Peyer's patch (tissue), 4 donors: Measurements from ENCODE around the gene HADHB. TPM values are rescaled to one million over a fixed set of nuclear protein-coding genes. Genes with fewer than 3 reads are reported as not detected.
"Not testable (repeated sequence)": the region's sequence is repeated elsewhere in the genome, so short reads cannot be mapped to it uniquely, and the experiment has no call there.

Experiments used
- DNase-seq, 3 donors: peaks; one replicate each; pipeline ENCODE4 v3.0.0-alpha.2; 2017 to 2019
- H3K27ac ChIP-seq, 4 donors: fragments of 200-600 bp; sonication (generic); one replicate each; pipeline ENCODE4 v1.5.1; 2016 to 2019
- H3K27me3 ChIP-seq, 2 donors: fragments of 200-600 bp; sonication (generic); one replicate each; pipeline ENCODE4 v1.5.1; 2019
- H3K36me3 ChIP-seq, 3 donors: fragments of 200-600 bp; sonication (generic); one replicate each; pipeline ENCODE4 v1.5.1; 2016 to 2019
- H3K4me1 ChIP-seq, 4 donors: fragments of 200-600 bp; sonication (generic); one replicate each; pipeline ENCODE4 v1.5.1; 2016 to 2019
- H3K4me3 ChIP-seq, 4 donors: fragments of 200-600 bp; sonication (generic); 1 replicate in 3 of 4; 2 replicates in 1 of 4; pipeline ENCODE4 v1.5.1; 2016 to 2019; ENCODE audit warnings: mild to moderate bottlenecking in 1 of 4
- H3K9me3 ChIP-seq, 4 donors: fragments of 200-600 bp; sonication (generic); one replicate each; pipeline ENCODE4 v1.5.1; 2016 to 2019; ENCODE audit warnings: mild to moderate bottlenecking in 1 of 4
- POLR2A ChIP-seq, 2 donors: fragments of 450-650 bp; IDR thresholded peaks; one replicate each; pipeline ENCODE4 v1.5.1; 2017; ENCODE audit warnings: antibody characterized with exemption in 2 of 2, mild to moderate bottlenecking in 2 of 2, moderate library complexity in 2 of 2
- total RNA-seq, 4 donors: library from RNA; depleted of rRNA; stranded (reverse); fragments of >200 nt; gene quantifications; one replicate each; pipeline ENCODE4 v1.1.0, GENCODE V29; 2016
- TF ChIP-seq, protein P1 (sequence below), 6 experiments: fragments of 450-650 bp in 4 of 6; fragments of 200-600 bp in 2 of 6; sonication (generic) in 1 of 6; IDR thresholded peaks; one replicate each; pipeline ENCODE4 v1.5.1; 2017 to 2019; ENCODE audit warnings: antibody characterized with exemption in 6 of 6, mild to moderate bottlenecking in 3 of 6, moderate library complexity in 1 of 6

Gene HADHB
- total RNA-seq, 4 donors from 2014 or later, result 120 to 413 (median 251) TPM

DNA sequence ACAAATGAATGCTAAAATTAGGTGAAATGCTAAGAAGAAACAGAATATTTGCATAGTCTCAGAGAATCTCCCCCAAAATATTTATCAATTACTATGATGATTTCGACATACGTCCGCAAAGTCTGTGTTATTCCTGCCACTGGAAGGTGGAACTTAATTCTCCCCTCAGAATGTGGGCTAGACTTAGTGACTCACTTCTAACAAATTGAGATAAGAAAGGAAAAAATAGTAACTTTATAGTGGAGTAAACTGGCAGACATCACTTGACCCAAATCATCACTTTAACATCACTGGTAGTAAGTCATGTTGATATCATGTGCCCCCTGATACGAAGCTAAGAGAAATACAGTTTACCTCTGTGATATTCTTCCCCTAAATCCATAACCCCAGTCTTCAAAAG is 23.5 kb downstream of the HADHB start:
- H3K4me1 ChIP-seq, result peaks cover 0 to under 1% (median 0%) of the 10 kb centered on the region in 4 donors
- peaks cover 0 to 18% (median 0%) of the 10 kb centered on the region in 3 donors for H3K36me3 ChIP-seq
- TF ChIP-seq, protein P1, sequence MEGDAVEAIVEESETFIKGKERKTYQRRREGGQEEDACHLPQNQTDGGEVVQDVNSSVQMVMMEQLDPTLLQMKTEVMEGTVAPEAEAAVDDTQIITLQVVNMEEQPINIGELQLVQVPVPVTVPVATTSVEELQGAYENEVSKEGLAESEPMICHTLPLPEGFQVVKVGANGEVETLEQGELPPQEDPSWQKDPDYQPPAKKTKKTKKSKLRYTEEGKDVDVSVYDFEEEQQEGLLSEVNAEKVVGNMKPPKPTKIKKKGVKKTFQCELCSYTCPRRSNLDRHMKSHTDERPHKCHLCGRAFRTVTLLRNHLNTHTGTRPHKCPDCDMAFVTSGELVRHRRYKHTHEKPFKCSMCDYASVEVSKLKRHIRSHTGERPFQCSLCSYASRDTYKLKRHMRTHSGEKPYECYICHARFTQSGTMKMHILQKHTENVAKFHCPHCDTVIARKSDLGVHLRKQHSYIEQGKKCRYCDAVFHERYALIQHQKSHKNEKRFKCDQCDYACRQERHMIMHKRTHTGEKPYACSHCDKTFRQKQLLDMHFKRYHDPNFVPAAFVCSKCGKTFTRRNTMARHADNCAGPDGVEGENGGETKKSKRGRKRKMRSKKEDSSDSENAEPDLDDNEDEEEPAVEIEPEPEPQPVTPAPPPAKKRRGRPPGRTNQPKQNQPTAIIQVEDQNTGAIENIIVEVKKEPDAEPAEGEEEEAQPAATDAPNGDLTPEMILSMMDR (IDR thresholded peaks at IDR 0.05), result no peak
- no peak for TF ChIP-seq POLR2A (IDR thresholded peaks at IDR 0.05)
- no peaks in the 10 kb centered on the region for H3K27me3 ChIP-seq
- H3K4me3 ChIP-seq, result no peak overlapping the region
- H3K27ac ChIP-seq, result no peak overlapping the region
- no peak for DNase-seq
- no peaks in the 10 kb centered on the region for H3K9me3 ChIP-seq

- not testable (repeated sequence) for H3K27ac ChIP-seq, H3K9me3 ChIP-seq, DNase-seq, H3K4me3 ChIP-seq, H3K4me1 ChIP-seq, H3K27me3 ChIP-seq
- H3K36me3 ChIP-seq, result peaks cover 0 to 11% (median 0%) of the 10 kb centered on the region in 3 donors
Observed at GRCh38 chr2:26268670-26269385, 24.1 kb downstream of the HADHB start.

DNA sequence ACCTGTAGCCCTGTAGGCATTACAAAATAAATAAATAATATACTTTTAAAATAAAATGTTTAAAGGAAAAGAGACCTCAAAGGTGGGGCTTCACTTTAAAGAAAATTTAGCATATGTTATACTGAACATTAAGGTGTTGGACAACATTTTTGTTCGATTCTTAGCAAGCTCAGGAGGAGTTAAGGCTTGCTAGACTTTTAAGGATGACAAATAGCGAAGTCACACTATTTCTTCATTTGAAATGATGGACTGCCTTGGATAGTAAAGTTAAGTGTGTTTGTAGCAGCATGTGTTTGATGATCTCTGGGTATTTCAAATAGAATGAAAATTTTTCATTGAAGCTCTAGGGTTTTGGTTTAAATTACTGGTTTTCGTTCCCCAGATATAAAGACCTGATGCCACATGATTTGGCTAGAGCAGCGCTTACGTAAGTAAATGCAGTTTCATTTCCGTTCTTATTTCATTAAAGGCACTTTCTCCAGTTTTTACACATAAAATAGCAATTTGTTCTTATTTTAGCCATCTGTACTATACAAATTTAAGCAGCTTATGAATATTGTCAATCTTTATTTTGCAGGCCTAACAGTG is 24.9 kb downstream of the HADHB start:
- peaks cover 0 to 6% (median 0%) of the 10 kb centered on the region in 3 donors for H3K36me3 ChIP-seq
- no peaks in the 10 kb centered on the region for H3K27me3 ChIP-seq
- no peaks in the 10 kb centered on the region for H3K9me3 ChIP-seq
- no peak overlapping the region for H3K4me3 ChIP-seq
- peaks cover 0 to 15% (median 0%) of the 10 kb centered on the region in 4 donors for H3K4me1 ChIP-seq
- no peak for DNase-seq
- H3K27ac ChIP-seq, result no peak overlapping the region
- TF ChIP-seq, protein P1 (IDR thresholded peaks at IDR 0.05), result no peak
- TF ChIP-seq POLR2A (IDR thresholded peaks at IDR 0.05), result no peak

GRCh38 chr2:26270373-26270772 is 25.6 kb downstream of the HADHB start:
- Histone ChIP-seq H3K27me3 (no peaks in the 10 kb centered on the region), H3K9me3 (no peaks in the 10 kb centered on the region), H3K4me1 (peaks cover 0 to 16% (median 3%) of the 10 kb centered on the region in 4 donors), H3K27ac (no peak overlapping the region), H3K36me3 (peaks cover 0 to 6% (median 0%) of the 10 kb centered on the region in 3 donors), H3K4me3 (no peak overlapping the region)
- TF ChIP-seq, protein P1 (IDR thresholded peaks at IDR 0.05), result no peak
- no peak for TF ChIP-seq POLR2A (IDR thresholded peaks at IDR 0.05)
- DNase-seq, result no peak

DNA sequence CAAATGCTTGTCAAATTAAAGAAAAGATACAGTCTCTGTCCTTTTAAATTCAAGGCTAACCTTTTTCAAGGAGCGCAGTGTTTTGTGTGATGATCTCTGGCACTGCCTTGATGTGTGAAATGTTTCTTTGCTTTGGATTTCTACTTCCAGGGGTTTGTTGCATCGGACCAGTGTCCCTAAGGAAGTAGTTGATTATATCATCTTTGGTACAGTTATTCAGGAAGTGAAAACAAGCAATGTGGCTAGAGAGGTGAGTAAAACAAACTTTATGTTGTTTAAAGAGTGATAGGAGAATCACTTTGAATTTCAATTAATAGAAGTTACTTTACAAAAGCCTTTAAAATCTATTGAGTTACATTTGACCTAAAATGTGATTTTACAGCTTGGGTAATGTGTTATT is 28.8 kb downstream of the HADHB start:
- no peak for DNase-seq
- no peaks in the 10 kb centered on the region for H3K27me3 ChIP-seq
- no peaks in the 10 kb centered on the region for H3K9me3 ChIP-seq
- H3K4me3 ChIP-seq, result no peak overlapping the region
- peaks cover 0 to 16% (median 3%) of the 10 kb centered on the region in 4 donors for H3K4me1 ChIP-seq
- TF ChIP-seq, protein P1 (IDR thresholded peaks at IDR 0.05), result no peak
- no peak for TF ChIP-seq POLR2A (IDR thresholded peaks at IDR 0.05)
- H3K27ac ChIP-seq, result peak overlapping the region in 3 of 4 donors; percentile 48 to 86 (median 73)
- H3K36me3 ChIP-seq, result peaks cover 0 to 12% (median 0%) of the 10 kb centered on the region in 3 donors

GRCh38 chr2:26274058-26274613 is 29.4 kb downstream of the HADHB start:
- H3K36me3 ChIP-seq, result peaks cover 0 to 19% (median 0%) of the 10 kb centered on the region in 3 donors
- TF ChIP-seq, protein P1 (IDR thresholded peaks at IDR 0.05), result peak in 1 of 6 experiments; percentile 11
- no peak for TF ChIP-seq POLR2A (IDR thresholded peaks at IDR 0.05)

More at GRCh38 chr2:26274058-26274613, 29.4 kb downstream of the HADHB start:
- Histone ChIP-seq H3K27ac (peak overlapping the region; percentile 2 to 86 (median 60)), H3K4me1 (peaks cover 0 to 16% (median 3%) of the 10 kb centered on the region in 4 donors), H3K9me3 (no peaks in the 10 kb centered on the region), H3K27me3 (no peaks in the 10 kb centered on the region), H3K4me3 (no peak overlapping the region)
- DNase-seq, result peak in 1 of 3 donors; percentile 85
